Right atrium auricular region (tissue), 2 donors: Measurements from ENCODE around the gene CABLES1. TPM values are rescaled to one million over a fixed set of nuclear protein-coding genes. Genes with fewer than 3 reads are reported as not detected.

Experiments
- DNase-seq: peaks from one replicate; pipeline ENCODE4 v3.0.0-alpha.2; 2019; ENCODE audit warnings: low spot score
- H3K27ac ChIP-seq, 2 donors: fragments of 200-600 bp; sonication (generic); 1 replicate in 1 of 2; 2 replicates in 1 of 2; pipeline ENCODE4 v1.5.1; 2016 to 2019
- H3K27me3 ChIP-seq, 2 donors: fragments of 200-600 bp; sonication (generic); one replicate each; pipeline versions ENCODE4 v1.5.1 to v1.6.0; 2017 to 2019
- H3K36me3 ChIP-seq: fragments of 200-600 bp; sonication (generic); one replicate; pipeline ENCODE4 v1.5.1; 2016
- H3K4me1 ChIP-seq, 2 donors: fragments of 200-600 bp; sonication (generic); one replicate each; pipeline versions ENCODE4 v1.5.1 to v1.6.0; 2017 to 2019
- H3K4me3 ChIP-seq, 2 donors: fragments of 200-600 bp; sonication (generic); 1 replicate in 1 of 2; 2 replicates in 1 of 2; pipeline ENCODE4 v1.5.1; 2017 to 2019; ENCODE audit warnings: mild to moderate bottlenecking in 1 of 2, moderate library complexity in 1 of 2
- H3K9me3 ChIP-seq, 2 donors: fragments of 200-600 bp; sonication (generic); one replicate each; pipeline ENCODE4 v1.5.1; 2019
- total RNA-seq, 2 donors: library from RNA; depleted of rRNA; stranded (reverse); fragments of >200 nt; gene quantifications; one replicate each; pipeline ENCODE4 v1.1.0, GENCODE V29; 2016
- TF ChIP-seq, protein P1 (sequence below), 2 donors: fragments of 200-600 bp; sonication (generic); IDR thresholded peaks; one replicate each; pipeline ENCODE4 v1.5.1; 2019; ENCODE audit warnings: antibody characterized with exemption in 2 of 2

CABLES1 gene
- total RNA-seq, 2 donors from 2014 or later, result 5.4 to 6.9 TPM

DNA sequence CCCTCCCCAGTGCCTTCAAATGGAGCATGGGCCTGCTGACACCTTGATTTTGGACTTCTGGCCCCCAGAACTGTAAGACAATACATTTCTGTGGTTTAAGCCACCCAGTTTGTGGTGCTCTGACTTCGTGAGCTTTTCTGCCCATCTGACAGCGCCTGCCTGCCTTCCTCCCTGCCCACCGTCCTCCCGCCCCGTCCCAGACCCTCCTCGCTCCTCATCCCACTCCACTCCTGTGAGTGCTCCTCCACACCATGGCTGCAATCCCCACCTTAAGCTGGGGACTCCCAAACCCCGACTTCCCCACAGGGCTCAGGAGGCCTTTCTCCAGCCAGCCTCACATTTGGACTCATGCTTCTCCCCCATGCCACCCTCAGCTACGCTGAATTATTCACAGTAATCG lies 70.7 kb downstream of the CABLES1 start:
- no peak for DNase-seq
- Histone ChIP-seq H3K9me3 (peaks cover 0 to 7% of the 10 kb centered on the region in 2 donors), H3K4me3 (no peak overlapping the region), H3K36me3 (no peaks in the 10 kb centered on the region), H3K4me1 (no peaks in the 10 kb centered on the region), H3K27me3 (no peaks in the 10 kb centered on the region), H3K27ac (no peak overlapping the region)
- TF ChIP-seq, protein P1, sequence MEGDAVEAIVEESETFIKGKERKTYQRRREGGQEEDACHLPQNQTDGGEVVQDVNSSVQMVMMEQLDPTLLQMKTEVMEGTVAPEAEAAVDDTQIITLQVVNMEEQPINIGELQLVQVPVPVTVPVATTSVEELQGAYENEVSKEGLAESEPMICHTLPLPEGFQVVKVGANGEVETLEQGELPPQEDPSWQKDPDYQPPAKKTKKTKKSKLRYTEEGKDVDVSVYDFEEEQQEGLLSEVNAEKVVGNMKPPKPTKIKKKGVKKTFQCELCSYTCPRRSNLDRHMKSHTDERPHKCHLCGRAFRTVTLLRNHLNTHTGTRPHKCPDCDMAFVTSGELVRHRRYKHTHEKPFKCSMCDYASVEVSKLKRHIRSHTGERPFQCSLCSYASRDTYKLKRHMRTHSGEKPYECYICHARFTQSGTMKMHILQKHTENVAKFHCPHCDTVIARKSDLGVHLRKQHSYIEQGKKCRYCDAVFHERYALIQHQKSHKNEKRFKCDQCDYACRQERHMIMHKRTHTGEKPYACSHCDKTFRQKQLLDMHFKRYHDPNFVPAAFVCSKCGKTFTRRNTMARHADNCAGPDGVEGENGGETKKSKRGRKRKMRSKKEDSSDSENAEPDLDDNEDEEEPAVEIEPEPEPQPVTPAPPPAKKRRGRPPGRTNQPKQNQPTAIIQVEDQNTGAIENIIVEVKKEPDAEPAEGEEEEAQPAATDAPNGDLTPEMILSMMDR (IDR thresholded peaks at IDR 0.05), result no peak

DNA sequence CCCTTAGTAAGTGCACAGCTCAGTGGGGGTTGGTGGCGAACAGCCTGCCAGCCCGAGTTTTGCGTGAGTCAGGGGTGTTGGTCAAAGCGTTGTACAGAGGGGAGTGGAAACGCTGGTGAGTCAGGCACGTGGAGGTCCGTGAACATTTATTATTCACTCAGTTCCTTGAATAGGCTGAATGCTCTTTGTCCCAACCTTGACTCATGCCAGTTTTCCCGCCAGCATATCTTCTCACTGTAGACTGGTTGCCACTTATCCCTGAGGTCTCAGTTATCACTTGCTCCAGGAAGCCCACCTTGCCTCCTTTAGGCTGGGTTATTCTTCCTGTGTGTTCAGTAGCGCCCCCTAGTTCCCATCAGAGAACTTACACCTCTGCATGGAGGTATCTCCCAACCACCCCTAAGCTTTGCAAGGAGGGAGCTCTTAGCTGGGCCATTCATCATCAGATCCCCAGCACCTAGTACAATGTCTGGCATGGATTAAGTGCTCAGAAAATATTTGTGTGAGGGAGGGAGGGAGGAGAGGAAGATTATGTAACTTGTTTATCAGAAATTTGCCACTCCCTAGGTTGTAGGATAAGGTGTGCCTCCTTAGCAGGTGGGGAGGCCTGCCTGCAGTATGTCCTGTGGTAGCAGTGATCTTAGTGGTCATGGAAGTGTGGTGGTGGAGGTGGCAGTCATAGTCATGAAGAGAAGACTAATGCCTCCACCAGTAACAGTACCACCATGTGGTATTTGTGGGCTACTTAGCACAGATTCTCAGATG lies 72.1 kb downstream of the CABLES1 start:
- no peak overlapping the region for H3K27ac ChIP-seq
- DNase-seq, result no peak

DNA sequence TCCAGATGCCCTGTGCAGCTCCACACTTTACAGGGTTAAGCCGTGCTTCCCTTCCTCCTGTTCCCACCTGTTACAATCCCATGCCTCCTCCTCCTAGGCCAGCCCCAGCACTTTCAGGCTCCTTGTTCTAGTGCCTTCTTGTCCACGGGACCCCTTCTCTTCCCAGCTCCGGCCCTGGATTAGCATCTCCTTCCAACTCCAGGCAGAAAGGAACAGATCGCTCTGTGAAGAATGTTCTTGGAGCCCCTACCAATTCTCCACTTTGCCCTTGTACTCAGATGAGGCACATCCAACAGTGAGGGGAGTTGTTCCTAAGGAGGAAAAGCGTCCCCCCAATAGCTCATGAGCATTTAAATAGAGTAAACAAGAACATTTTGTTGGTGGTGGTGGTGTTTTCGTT lies 72.7 kb downstream of the CABLES1 start:
- Histone ChIP-seq H3K27me3 (no peaks in the 10 kb centered on the region), H3K36me3 (no peaks in the 10 kb centered on the region), H3K9me3 (peaks cover 0 to 7% of the 10 kb centered on the region in 2 donors), H3K4me1 (no peaks in the 10 kb centered on the region), H3K4me3 (no peak overlapping the region), H3K27ac (no peak overlapping the region)
- no peak for DNase-seq
- TF ChIP-seq, protein P1 (IDR thresholded peaks at IDR 0.05), result no peak

More for the DNA sequence above, 72.1 kb downstream of the CABLES1 start:
- no peaks in the 10 kb centered on the region for H3K27me3 ChIP-seq
- no peaks in the 10 kb centered on the region for H3K36me3 ChIP-seq
- H3K9me3 ChIP-seq, result peaks cover 0 to 7% of the 10 kb centered on the region in 2 donors
- no peaks in the 10 kb centered on the region for H3K4me1 ChIP-seq
- TF ChIP-seq, protein P1 (IDR thresholded peaks at IDR 0.05), result peak in 1 of 2 donors; percentile 14
- no peak overlapping the region for H3K4me3 ChIP-seq

DNA sequence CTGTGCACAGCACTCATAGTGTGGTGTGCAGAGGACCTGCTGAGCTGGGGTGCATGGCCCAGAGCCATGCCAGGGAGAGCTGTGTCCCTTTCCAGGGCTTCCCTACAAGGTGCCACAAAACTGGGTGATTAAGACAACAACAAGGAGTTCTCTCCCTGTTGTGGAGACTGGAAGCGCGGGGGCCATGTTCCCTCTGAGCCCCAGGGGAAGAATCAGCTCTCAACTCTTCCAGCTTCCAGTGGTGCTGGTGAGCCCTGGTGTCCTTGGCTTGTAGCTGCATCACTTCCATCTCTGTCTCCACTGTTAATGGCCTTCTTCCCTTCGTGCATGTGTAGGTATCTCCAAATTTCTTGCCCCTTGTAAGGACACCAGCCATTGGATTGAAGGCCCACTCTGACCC lies 73.3 kb downstream of the CABLES1 start:
- TF ChIP-seq, protein P1 (IDR thresholded peaks at IDR 0.05), result no peak
- H3K4me3 ChIP-seq, result no peak overlapping the region
- H3K27ac ChIP-seq, result no peak overlapping the region
- H3K36me3 ChIP-seq, result no peaks in the 10 kb centered on the region
- no peaks in the 10 kb centered on the region for H3K27me3 ChIP-seq
- DNase-seq, result no peak
- H3K4me1 ChIP-seq, result no peaks in the 10 kb centered on the region
- H3K9me3 ChIP-seq, result peaks cover 0 to 7% of the 10 kb centered on the region in 2 donors

DNA sequence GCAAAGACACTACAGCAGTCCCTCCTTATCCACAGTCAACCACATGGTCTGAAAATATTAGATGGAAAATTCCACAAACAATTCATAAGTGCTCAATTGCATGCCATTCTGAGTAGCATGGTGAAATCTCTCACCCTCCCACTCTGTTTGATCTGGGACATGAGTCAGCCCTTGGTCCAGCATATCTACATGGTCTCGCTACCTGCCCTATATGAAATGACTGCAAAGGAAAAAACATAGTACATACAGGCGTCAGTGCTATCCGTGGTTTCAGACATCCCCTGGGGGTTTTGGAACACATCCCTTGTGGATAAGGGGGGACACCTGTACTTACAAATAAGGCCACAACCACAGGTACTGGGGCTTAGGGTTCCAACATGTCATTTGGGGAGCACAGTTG lies 73.7 kb downstream of the CABLES1 start:
- DNase-seq, result no peak
- H3K9me3 ChIP-seq, result peaks cover 0 to 7% of the 10 kb centered on the region in 2 donors
- H3K4me1 ChIP-seq, result no peaks in the 10 kb centered on the region
- no peak overlapping the region for H3K27ac ChIP-seq
- TF ChIP-seq, protein P1 (IDR thresholded peaks at IDR 0.05), result no peak
- no peaks in the 10 kb centered on the region for H3K27me3 ChIP-seq
- no peak overlapping the region for H3K4me3 ChIP-seq
- H3K36me3 ChIP-seq, result no peaks in the 10 kb centered on the region

DNA sequence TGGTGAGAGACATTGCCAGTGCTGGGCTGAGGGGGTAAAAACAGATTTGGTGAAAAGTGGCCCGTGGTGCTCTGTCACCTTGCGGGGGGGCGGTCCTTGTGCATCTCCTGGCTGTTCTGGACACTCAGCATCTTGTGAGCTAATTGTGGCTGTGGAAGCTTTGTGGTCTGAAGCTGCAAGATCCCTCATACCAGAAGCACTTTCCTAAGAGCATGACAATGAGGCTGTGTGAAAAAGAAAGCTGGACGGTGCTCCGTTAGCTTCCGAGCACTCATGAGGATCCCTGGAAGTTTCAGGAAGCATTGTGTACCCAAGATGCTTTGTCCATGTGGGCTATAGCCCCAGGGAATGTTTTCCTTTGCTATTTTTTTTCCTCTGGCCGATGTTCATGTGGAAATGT lies 74.5 kb downstream of the CABLES1 start:
- H3K4me1 ChIP-seq, result no peaks in the 10 kb centered on the region
- H3K27me3 ChIP-seq, result no peaks in the 10 kb centered on the region
- H3K4me3 ChIP-seq, result no peak overlapping the region
- no peak overlapping the region for H3K27ac ChIP-seq
- peaks cover 7% of the 10 kb centered on the region for H3K36me3 ChIP-seq
- no peak for DNase-seq
- H3K9me3 ChIP-seq, result peaks cover 0 to 7% of the 10 kb centered on the region in 2 donors
- TF ChIP-seq, protein P1 (IDR thresholded peaks at IDR 0.05), result no peak
